Ishikawa (cell line): Measurements from ENCODE around the gene TRAPPC12.

Source experiments
- EP300 ChIP-seq: IDR thresholded peaks from 2 replicates; pipeline ENCODE4 v1.6.1; 2012; ENCODE audit warnings: borderline replicate concordance
- FOXM1 ChIP-seq: IDR thresholded peaks from 2 replicates; pipeline ENCODE4 v1.6.1; 2012; ENCODE audit warnings: low read depth, borderline replicate concordance
- MAX ChIP-seq: IDR thresholded peaks from 2 replicates; pipeline ENCODE4 v1.6.1; 2012
- TAF1 ChIP-seq: IDR thresholded peaks from 2 replicates; pipeline ENCODE4 v1.6.1; 2012; ENCODE audit warnings: low read depth, mild to moderate bottlenecking

GRCh38 chr2:3490191-3491170 lies 111.0 kb downstream of the TRAPPC12 start:
- TF ChIP-seq FOXM1 (no peak), TAF1 (no peak), MAX (no peak), EP300 (no peak)
